Activated T-cell treated with anti-CD3 and anti-CD28 coated beads, Interleukin-2, amount 50 U/mL, for 72 hours (primary cell): ENCODE results near the gene ARHGAP45. TPM values are rescaled to one million over a fixed set of nuclear protein-coding genes. Genes with fewer than 3 reads are reported as not detected.
"Not testable (repeated sequence)": the region's sequence is repeated elsewhere in the genome, so short reads cannot be mapped to it uniquely, and the experiment has no call there.

ENCODE experiments used
- ATAC-seq, 2 donors: fragments of 150-1000 bp; cut with Tn5 transposase; replicated peaks in 1 of 2; 2 replicates each; pipeline ENCODE4 v1.10.0; 2021; ENCODE audit warnings: moderate library complexity in 2 of 2, mild to moderate bottlenecking in 1 of 2
- DNase-seq, 2 donors: peaks; one replicate each; pipeline ENCODE4 v3.0.0; 2021 to 2022; ENCODE audit warnings: mixed read lengths in 1 of 2
- H3K27ac Mint-ChIP-seq: one replicate; pipeline ENCODE4 v1.8.0; 2022; ENCODE audit warnings: mild to moderate bottlenecking, moderate library complexity, mixed read lengths
- H3K27me3 Mint-ChIP-seq: one replicate; pipeline ENCODE4 v1.8.0; 2022; ENCODE audit warnings: low read depth, mixed read lengths
- H3K36me3 Mint-ChIP-seq, 2 donors: one replicate each; pipeline ENCODE4 v1.8.0; 2022; ENCODE audit warnings: mixed read lengths in 2 of 2, mild to moderate bottlenecking in 1 of 2; ENCODE audit not compliant: insufficient read depth in 2 of 2
- H3K4me1 Mint-ChIP-seq: one replicate; pipeline ENCODE4 v1.8.0; 2022; ENCODE audit warnings: low read depth, mixed read lengths
- H3K4me3 Mint-ChIP-seq, 2 donors: one replicate each; pipeline ENCODE4 v1.8.0; 2022; ENCODE audit warnings: mild to moderate bottlenecking in 2 of 2, mixed read lengths in 2 of 2, moderate library complexity in 2 of 2
- H3K9me3 Mint-ChIP-seq, 2 donors: one replicate each; pipeline ENCODE4 v1.8.0; 2022; ENCODE audit warnings: mixed read lengths in 2 of 2
- total RNA-seq, 2 donors: library from RNA; stranded (reverse); gene quantifications; one replicate each; pipeline ENCODE4 v1.2.3, GENCODE V29; 2022

The ARHGAP45 gene
- total RNA-seq = 100 to 1,000 TPM; 235 to 236 TPM

- no peaks in the 10 kb centered on the region for H3K9me3 Mint-ChIP-seq
- ATAC-seq = peak; percentile 63 to 69
- peak; percentile 86 to 88 for DNase-seq
- H3K4me3 Mint-ChIP-seq = peak within 1 kb of the TSS; percentile 93 to 97
- peaks cover 12 to 15% of the 10 kb centered on the region in 2 donors for H3K36me3 Mint-ChIP-seq
- H3K27me3 Mint-ChIP-seq = no peaks in the 10 kb centered on the region
- peaks cover 42% of the 10 kb centered on the region for H3K4me1 Mint-ChIP-seq
- peak within 1 kb of the TSS; percentile 50 for H3K27ac Mint-ChIP-seq
These were observed at the start of gene ARHGAP45 for GRCh38 chr19:1066748-1067340. Gene ARHGAP45 (plus strand): TSS chr19:1067167. CDS start chr19:1067406, 239 bp downstream.

GRCh38 chr19:1017906-1018305 lies 49.1 kb upstream of the ARHGAP45 start:
- Mint-ChIP-seq H3K4me3 (peak overlapping the region; percentile 54 to 93), H3K27me3 (no peaks in the 10 kb centered on the region), H3K27ac (peak overlapping the region; percentile 77), H3K4me1 (peaks cover 42% of the 10 kb centered on the region), H3K36me3 (peaks cover 0 to 10% of the 10 kb centered on the region in 2 donors), H3K9me3 (no peaks in the 10 kb centered on the region)
- ATAC-seq (no peak), DNase-seq (no peak)

- no peak overlapping the region for H3K27ac Mint-ChIP-seq
These were observed 48.6 kb upstream of the ARHGAP45 start for GRCh38 chr19:1018393-1018792.

GRCh38 chr19:1018932-1019615 lies 47.9 kb upstream of the ARHGAP45 start:
- no peak for ATAC-seq
- H3K4me3 Mint-ChIP-seq = peak overlapping the region; percentile 93 to 95
- no peaks in the 10 kb centered on the region for H3K27me3 Mint-ChIP-seq
- no peak for DNase-seq
- no peaks in the 10 kb centered on the region for H3K9me3 Mint-ChIP-seq
- no peak overlapping the region for H3K27ac Mint-ChIP-seq
- peaks cover 0 to 10% of the 10 kb centered on the region in 2 donors for H3K36me3 Mint-ChIP-seq
- peaks cover 42% of the 10 kb centered on the region for H3K4me1 Mint-ChIP-seq

More at GRCh38 chr19:1018393-1018792, 48.6 kb upstream of the ARHGAP45 start:
- no peak for DNase-seq
- Mint-ChIP-seq H3K27me3 (no peaks in the 10 kb centered on the region), H3K4me1 (peaks cover 42% of the 10 kb centered on the region), H3K4me3 (peak overlapping the region; percentile 93 to 95), H3K9me3 (no peaks in the 10 kb centered on the region), H3K36me3 (peaks cover 0 to 10% of the 10 kb centered on the region in 2 donors)
- no peak for ATAC-seq

GRCh38 chr19:1019616-1019961 lies 47.4 kb upstream of the ARHGAP45 start:
- H3K27ac Mint-ChIP-seq = no peak overlapping the region
- peaks cover 42% of the 10 kb centered on the region for H3K4me1 Mint-ChIP-seq
- no peak for DNase-seq

GRCh38 chr19:1019980-1020867 lies 46.7 kb upstream of the ARHGAP45 start:
- peak overlapping the region; percentile 91 for H3K27ac Mint-ChIP-seq
- DNase-seq (no peak), ATAC-seq (no peak)
- no peaks in the 10 kb centered on the region for H3K9me3 Mint-ChIP-seq
- H3K4me3 Mint-ChIP-seq = peak overlapping the region; percentile 93 to 95
- H3K4me1 Mint-ChIP-seq = peaks cover 45% of the 10 kb centered on the region
- H3K36me3 Mint-ChIP-seq = peaks cover 0 to 10% of the 10 kb centered on the region in 2 donors
- H3K27me3 Mint-ChIP-seq = no peaks in the 10 kb centered on the region

More at GRCh38 chr19:1019616-1019961, 47.4 kb upstream of the ARHGAP45 start:
- ATAC-seq = no peak
- Mint-ChIP-seq H3K36me3 (peaks cover 0 to 10% of the 10 kb centered on the region in 2 donors), H3K4me3 (peak overlapping the region; percentile 93 to 95), H3K27me3 (no peaks in the 10 kb centered on the region), H3K9me3 (no peaks in the 10 kb centered on the region)

- Mint-ChIP-seq H3K4me3 (peak within 1 kb of the TSS; percentile 93 to 95), H3K27ac (peak within 1 kb of the TSS; percentile 100), H3K4me1 (peaks cover 49% of the 10 kb centered on the region), H3K27me3 (no peaks in the 10 kb centered on the region), H3K9me3 (no peaks in the 10 kb centered on the region), H3K36me3 (peaks cover 0 to 10% of the 10 kb centered on the region in 2 donors)
- DNase-seq (peak; percentile 98), ATAC-seq (peak; percentile 86 to 89)
These were observed 46.0 kb upstream of the ARHGAP45 start, which contains the start of gene TMEM259 for GRCh38 chr19:1020868-1021425. Gene TMEM259 (minus strand): TSS chr19:1021123. CDS start chr19:1020996, 127 bp downstream.

GRCh38 chr19:1023883-1024188 lies 43.1 kb upstream of the ARHGAP45 start:
- H3K27ac Mint-ChIP-seq, H3K4me3 Mint-ChIP-seq, H3K36me3 Mint-ChIP-seq, H3K9me3 Mint-ChIP-seq, H3K27me3 Mint-ChIP-seq, ATAC-seq, DNase-seq: not testable (repeated sequence)
- H3K4me1 Mint-ChIP-seq = peaks cover 34% of the 10 kb centered on the region

- not testable (repeated sequence) for H3K9me3 Mint-ChIP-seq, H3K27me3 Mint-ChIP-seq, H3K36me3 Mint-ChIP-seq, ATAC-seq, H3K27ac Mint-ChIP-seq
- peaks cover 36% of the 10 kb centered on the region for H3K4me1 Mint-ChIP-seq
- H3K4me3 Mint-ChIP-seq = peak overlapping the region in 1 of 2 donors; percentile 1
- peak in 1 of 2 donors; percentile 38 for DNase-seq
These were observed 41.9 kb upstream of the ARHGAP45 start for GRCh38 chr19:1025080-1025479.

GRCh38 chr19:1025960-1026782 lies 40.8 kb upstream of the ARHGAP45 start, which contains the start of gene CNN2:
Gene CNN2 (plus strand): TSS chr19:1026608. CDS start chr19:1026662, 54 bp downstream.
- Mint-ChIP-seq H3K27me3 (no peaks in the 10 kb centered on the region), H3K9me3 (no peaks in the 10 kb centered on the region), H3K27ac (peak within 1 kb of the TSS; percentile 87), H3K4me1 (peaks cover 43% of the 10 kb centered on the region), H3K4me3 (peak within 1 kb of the TSS; percentile 96), H3K36me3 (peaks cover 4 to 5% of the 10 kb centered on the region in 2 donors)
- DNase-seq (peak; percentile 76 to 85), ATAC-seq (peak; percentile 54 to 72)

GRCh38 chr19:1026783-1027649 lies 40.0 kb upstream of the ARHGAP45 start:
- DNase-seq = peak; percentile 35 to 39
- H3K4me1 Mint-ChIP-seq = peaks cover 35% of the 10 kb centered on the region
- peaks cover 2 to 6% of the 10 kb centered on the region in 2 donors for H3K36me3 Mint-ChIP-seq
- H3K27ac Mint-ChIP-seq = peak overlapping the region; percentile 70
- H3K4me3 Mint-ChIP-seq = peak overlapping the region; percentile 96
- no peaks in the 10 kb centered on the region for H3K9me3 Mint-ChIP-seq
- ATAC-seq = no peak
- no peaks in the 10 kb centered on the region for H3K27me3 Mint-ChIP-seq
